NCI-H526 treated with DMSO at 0.1 percent for 48 hours (cell line): Measurements from ENCODE around the gene MAGI2.
"Not testable (repeated sequence)": the region's sequence is repeated elsewhere in the genome, so short reads cannot be mapped to it uniquely, and the experiment has no call there.

ENCODE experiments used
- DNase-seq: peaks from one replicate; lab custom pipeline; 2025; lab: John Stamatoyannopoulos, UW

MAGI2 gene

GRCh38 chr7:78350926-78351325 is 1102.5 kb downstream of the MAGI2 start:
- DNase-seq = no peak

DNA sequence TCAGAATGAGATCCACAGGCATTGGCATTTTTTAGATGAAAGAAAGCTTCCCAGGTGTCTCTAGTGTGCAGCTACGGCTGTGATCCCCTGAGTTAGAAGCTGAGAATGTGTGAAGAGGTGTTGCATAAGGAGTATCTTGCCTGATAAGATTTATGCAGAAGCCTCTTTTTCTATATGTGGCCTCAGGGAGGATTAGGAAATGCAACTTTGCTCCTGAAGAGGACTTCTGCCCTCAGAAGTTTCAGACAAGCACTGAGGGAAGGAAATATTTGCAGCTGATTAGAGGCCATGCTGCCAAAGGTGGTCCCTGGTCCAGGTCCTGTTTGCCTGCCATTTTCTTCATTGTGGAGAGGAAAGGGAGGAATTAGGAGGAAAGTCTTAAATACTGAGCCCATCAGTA is 1103.1 kb downstream of the MAGI2 start:
- no peak for DNase-seq

DNA sequence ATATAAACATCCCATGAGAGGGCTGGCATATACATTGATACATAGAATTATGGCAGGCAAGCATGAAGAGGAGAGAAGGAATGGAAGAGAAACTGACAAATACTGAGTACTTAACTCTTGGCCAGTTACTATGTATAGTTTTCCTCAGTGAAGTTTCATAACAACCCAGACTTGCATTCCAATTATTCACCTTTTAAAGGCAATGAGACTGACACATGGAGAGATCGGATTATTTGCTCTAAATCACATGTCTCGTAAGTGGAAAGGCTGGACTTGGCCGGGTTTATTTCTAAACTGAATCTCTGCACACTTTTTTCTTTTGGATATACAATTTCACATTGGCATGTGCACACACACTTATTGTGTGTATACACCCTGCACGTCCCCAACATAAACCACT is 1106.6 kb downstream of the MAGI2 start:
- DNase-seq = no peak

DNA sequence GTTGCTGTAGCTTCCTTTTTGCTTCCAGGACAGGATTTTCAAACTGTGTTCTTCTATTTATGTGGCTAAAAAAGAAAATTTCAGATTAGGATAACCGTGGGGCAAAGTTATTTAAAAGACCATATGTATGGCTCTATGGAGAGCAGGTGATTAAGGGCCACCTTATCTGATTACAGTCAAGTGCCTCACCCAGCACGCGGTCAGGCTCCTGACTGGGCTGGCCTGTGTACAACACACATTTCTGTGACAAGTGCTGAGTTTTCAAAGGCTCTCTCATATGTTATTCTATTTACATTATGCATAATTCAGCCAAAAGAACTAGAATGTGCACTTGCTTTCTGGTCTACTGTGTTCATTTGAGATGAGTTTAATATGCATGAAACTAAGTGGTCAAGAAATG is 1107.5 kb downstream of the MAGI2 start:
- DNase-seq = no peak

GRCh38 chr7:78345293-78345911 is 1108.1 kb downstream of the MAGI2 start:
- DNase-seq = no peak

DNA sequence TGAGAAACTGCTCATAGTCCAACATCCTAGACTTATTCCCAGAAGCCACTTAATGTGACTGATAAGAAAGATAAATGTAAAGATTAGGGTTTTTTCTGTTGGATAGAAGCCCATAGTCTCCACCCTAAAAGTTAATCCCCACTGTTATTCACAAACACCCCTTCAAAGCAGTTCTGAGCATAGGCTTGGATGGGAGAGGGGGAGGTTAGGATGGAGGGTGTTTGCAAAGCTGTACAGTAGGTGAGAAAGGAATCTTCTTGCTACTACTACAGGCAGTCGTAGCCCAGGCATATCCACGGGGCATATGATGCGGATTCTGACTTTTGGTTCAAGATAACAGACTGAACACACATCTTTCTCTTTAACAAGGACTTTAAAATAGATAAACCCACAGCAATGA is 1119.0 kb downstream of the MAGI2 start:
- no peak for DNase-seq

DNA sequence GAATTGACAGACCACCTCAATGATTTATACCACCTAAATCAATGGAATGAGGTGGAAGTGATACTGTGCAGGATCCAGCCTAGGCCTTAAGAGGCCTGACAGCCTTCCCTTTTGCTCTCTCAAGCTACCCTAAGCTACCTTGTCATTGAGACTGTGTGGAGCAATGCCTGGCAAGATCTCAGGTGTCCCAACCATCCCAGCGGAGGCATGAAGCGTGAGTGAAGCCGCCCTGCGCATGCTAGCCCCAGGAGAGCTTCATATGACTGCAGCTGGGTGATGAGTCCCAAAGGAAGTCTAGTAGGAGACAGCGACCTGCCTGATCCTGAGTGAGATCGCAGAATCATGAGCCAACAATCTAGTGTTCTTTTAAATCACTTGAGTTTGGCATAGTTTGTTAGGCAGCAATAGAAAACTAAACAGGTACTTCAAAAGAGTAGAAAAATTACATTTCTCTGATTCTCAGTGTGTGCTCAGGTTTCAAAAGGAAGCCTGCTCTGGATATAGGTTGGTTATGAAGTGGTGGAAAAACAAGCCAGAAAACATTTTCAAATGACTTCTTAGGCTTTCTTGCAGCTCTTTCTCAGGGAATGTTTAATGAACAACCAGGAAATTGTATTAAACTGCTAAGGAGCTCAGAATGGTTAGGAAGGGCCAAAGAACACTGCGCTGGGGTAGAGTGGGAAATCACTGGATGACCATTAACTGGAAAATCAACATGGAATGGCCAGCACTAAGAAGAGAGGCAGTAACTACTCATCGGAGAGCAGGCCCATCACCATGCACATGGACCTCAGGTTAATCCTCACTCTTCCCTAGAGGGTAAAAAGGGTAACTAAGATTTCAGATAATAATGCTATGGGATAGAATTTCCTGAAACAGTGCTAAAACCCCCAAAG is 1119.7 kb downstream of the MAGI2 start:
- no peak for DNase-seq

DNA sequence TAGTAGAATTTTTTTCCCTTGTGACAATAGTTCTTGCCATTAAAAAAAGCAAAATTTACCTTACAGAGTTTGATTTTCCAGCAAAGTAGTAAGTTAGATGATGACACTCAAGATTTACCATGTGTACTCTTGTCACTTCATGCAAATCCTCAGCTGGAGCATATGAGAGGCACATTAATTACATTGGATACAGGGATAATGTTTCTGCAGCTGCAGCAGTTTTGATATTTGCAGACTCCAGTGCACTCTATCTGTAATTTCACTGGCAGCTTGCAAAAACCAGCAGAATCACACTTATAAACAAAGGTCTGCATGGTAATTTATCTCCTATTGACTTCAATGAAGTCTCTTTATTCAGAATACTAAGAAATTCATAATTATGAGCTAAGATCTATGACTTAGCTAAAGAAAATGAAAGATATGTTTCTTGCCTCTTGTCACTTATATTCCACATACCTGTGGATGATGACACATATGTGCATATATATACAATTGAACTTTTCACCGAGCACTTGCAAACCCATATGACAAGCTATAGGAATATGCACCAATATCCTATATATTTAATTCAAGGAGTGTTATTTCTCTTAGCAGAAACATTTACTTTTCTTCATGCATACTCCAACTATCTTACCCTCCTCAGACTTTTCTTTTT is 1124.3 kb downstream of the MAGI2 start:
- peak; percentile 87 for DNase-seq

DNA sequence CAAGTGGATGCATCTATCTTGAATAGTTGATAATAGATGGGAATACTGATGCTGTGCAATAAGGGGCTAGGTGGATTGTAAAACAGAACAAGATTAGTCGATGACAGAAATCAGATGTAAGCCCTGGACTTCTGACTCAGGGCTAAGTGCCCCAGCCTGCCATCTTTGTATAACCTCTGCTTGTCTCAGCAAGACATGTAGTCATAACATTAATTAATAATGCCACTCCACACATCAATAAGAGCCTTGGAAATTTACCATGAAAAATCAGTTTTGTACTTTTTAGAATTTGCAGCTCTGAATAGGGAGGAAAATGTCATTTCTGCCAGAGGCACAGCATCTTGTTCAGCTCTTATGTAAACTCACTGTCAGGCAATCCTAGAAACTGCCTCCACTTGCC is 1125.7 kb downstream of the MAGI2 start:
- DNase-seq = no peak

DNA sequence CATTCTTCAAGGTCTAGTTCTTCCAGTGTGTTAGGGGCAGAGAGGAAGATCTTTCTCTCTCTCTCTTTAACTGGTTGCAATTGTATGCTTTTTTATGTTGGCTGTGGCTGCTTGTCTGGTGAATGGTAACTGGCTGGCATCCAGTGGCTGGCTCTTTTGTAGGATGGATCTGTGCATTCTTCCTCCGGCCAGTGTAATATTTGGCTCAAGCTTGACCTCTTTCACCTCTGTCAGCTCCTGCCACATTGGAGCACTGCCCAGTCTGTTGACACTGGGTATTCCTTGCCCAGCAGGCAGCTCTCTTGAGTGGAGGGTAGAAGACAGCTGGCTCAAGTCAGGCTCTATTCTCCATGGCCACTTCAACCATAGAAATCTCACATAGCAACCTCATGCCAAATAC is 1126.6 kb downstream of the MAGI2 start:
- DNase-seq = no peak

DNA sequence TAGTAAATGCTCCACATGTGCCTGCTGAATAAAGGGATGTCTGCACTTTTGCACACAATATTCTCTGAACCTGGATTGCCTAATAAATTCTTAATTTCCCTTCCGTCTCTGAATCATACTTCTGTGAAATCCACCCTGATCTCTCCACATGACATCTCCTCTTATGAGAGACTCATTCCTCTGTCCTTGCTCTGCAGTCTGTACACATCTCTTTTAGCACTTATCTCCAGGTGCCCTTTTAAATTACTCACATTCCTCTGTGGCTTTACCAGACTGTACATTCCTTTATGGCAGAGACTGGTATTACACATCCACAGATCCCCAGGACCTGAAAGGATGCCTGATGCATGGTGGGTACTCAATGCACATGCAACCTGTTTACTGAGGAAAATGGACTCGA is 1127.3 kb downstream of the MAGI2 start:
- DNase-seq = no peak

DNA sequence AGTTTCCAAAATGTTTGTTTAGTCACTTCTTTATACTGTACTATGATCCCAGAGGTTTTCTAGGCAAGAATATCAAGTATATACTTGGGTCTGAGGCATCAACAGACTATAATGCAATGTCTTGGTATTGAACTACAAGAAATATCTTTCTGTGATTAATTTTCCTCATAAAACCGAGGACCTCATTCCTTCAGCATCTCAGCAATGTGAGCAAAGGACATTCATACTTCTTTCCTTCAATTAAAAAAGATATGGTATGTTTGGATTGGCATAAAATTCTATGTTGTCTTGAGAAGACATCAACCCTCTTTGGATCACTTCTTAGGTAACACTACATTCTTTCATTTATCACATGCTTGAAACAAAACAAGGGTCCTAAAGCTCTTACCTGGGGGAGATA is 1130.3 kb downstream of the MAGI2 start:
- DNase-seq = no peak

- not testable (repeated sequence) for DNase-seq
Measured at GRCh38 chr7:78322231-78322630, 1131.2 kb downstream of the MAGI2 start.

DNA sequence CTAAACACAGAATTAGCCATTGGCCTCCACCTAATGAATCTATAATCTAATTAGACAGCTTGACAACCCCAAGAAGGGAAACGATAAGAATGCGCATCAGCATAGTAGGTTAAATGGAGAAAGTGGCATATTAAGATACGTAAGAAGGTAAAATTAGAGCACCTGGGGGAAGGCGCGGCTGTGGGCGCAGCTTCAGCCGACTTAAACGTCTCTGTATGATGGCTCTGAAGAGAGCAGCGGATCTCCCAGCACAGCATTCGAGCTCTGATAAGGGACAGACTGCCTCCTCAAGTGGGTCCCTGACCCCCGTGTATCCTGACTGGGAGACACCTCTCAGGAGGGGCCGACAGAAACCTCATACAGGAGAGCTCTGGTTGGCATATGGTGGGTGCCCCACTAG is 1136.1 kb downstream of the MAGI2 start:
- no peak for DNase-seq

DNA sequence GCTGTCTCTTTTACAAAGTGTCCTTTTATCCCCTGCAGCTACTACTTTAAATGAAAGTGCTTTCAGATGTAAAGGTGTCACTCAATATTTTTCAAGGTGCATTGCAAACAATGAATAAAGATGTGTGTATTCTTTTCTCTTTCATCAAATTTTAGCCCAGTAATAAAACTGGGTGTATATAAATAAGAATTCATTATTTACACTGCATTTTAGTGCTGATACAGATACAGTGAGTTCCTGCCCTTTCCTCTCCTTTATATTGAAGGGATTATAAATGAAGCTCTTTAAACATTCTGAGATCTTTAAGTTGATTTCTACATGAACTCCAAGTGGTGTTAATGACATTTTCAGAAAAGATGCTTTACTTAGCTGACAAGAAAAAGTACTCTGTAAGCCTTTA is 1137.4 kb downstream of the MAGI2 start:
- no peak for DNase-seq

GRCh38 chr7:78315119-78315518 is 1138.3 kb downstream of the MAGI2 start:
- DNase-seq = no peak

DNA sequence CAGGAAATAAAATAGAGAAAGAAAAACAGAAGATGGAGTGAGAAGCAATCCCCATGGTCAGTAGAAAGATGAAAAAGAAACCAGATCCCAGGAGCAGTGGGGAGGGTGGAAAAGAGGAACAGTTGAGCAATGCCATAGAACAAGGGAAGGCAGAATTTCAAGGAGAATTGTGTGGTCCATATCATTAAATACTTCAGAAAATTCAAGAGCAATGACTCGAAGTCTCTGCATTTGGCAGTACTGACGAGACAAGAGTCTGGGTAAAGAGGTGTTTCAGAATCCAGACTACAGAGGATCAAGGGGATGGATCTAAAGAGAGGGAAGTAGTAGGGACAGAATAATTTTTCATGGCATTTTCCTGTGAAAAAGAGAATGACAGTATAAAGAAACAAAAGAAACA is 1142.3 kb downstream of the MAGI2 start:
- DNase-seq = no peak

DNA sequence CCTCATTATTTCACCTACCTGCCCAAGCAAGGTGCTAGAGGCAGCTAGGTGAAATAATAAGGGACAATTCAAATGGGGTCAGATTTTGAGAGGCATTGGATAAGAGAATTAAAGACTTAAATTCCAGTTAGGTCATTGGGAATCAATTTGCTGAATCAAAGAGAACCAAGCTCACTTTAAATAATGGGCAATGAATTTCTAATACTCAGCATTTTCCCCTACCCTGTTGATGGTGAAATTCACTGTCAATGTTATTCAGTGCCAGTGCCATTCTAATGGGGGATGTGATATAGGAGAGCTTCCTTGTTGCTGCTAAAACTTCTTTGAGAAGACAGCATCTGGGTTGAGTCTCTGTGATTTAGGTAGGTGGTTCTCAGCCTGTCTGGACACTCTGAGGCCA is 1145.6 kb downstream of the MAGI2 start:
- DNase-seq = no peak

DNA sequence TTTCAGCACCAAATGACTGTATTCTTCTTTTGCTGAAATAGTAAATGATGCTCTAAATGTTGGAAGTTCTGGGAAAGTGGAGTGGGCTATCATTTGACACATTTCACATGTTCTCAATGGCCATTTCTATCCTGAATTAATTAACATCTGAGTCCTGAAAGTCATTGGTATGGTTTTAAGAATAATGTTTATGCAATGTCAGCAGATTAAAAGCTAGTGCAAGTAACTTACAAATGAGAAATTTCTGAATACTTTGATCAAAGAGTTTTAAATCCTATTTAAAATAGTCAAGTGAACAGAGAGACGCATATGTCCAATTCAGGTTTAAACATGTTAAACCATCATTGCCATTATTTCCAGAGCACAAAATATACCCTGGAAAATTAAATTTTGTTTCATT is 1146.8 kb downstream of the MAGI2 start:
- DNase-seq = no peak

DNA sequence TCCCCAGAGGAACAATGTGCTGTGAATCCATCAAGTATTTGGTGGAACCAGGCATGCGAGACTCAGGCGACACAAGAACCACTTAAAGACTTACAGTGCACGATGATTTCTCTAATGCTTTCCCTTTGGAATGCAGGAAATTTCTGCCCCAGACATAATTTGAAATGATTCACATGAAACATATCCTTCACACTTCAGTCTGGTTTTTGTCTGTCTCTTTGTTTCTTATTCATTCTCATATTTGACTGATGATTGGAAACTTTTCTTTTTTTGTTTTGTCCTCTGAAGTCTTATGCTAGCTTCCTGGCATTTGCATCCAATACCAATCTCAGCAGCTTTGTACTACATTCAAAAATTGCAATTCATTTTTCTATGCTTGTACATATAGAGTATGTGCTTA is 1152.1 kb downstream of the MAGI2 start:
- no peak for DNase-seq

DNA sequence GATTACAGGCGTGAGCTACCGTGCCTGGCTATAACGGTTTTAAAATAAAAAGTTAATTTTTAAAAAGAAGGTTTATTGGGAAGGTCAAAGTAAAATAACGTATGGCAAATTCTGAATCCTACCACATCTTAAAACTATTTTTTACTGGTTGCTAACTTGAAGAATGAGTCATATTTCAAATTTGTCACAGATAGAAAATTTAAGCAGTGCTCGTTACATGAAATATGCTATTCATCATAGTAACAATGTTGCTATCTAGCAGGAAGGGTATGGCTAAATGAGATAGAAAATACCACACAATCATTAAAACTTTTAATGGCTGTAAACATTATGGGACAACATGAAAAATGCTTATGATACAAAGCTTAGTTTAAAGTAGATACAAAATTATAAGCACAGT is 1154.4 kb downstream of the MAGI2 start:
- DNase-seq = no peak

DNA sequence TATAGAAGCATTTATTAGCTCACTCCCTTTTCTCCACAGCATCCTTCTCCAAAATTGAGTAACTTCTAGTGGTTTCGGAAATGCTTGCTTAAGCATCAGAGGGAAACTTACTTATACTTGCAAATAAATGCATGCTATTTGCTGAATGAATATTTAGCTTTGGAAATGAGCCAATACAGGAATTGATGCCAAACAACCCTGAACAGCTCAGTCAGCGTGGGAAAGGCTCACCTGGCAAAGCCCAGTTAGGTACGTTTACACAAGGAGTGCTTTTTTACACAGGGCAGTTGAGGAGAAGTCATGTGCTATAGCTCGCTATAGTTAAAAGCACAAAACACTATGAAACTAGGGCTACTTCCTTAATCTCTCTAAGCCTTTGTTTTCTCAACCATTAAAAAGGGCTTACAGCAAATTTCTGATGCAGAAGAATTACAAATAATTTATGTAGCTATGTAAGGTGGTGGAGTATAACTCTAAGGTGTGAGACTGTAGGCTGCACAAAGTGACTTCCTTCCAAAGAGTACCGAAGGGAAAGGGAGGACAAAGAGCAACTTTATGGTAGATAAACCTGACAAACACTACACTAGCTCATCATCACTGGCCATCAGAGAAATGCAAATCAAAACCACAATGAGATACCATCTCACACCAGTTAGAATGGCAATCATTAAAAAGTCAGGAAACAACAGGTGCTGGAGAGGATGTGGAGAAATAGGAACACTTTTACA is 1156.7 kb downstream of the MAGI2 start:
- peak; percentile 85 for DNase-seq
